ENCODE measurements around the gene NIPAL3. TPM values are rescaled to one million over a fixed set of nuclear protein-coding genes. Genes with fewer than 3 reads are reported as not detected.

NIPAL3 gene
- total RNA-seq, 3 donors from 2014 or later (not counting 1 experiment from before 2014, with no cell fraction given): 16.6 to 31.9 (median 29.4) TPM

DNA sequence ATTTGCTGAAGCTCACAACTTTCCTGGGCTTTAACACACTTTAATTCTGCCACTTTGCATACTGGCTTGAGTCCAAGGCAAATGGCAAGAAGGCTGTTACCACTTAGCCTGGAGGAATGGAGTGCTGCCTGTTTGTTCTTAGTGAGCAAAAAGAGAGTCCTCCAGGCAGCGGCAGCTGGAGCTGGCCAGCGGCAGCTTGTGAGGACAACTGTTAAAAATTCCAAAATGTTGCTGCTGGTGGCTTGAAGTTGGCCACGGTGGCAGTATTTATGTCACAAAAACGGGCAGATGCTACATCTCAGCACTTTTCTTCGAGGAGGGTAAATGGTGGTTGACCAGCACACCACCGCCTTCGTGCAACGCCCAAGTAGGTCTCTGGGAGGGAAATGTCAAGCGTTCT is 29.4 kb upstream of the NIPAL3 start:
- Histone ChIP-seq H3K36me3 (ENCODE audit: control insufficient read depth, insufficient read depth, low read length) (no peaks in the 10 kb centered on the region), H3K9me3 (ENCODE audit: control insufficient read depth, insufficient read depth, low read length) (no peaks in the 10 kb centered on the region), H3K4me1 (ENCODE audit: control insufficient read depth, insufficient read depth, low read length) (peaks cover 12% of the 10 kb centered on the region), H3K27ac (ENCODE audit: low read length) (no peak overlapping the region), H3K4me3 (ENCODE audit: low read length) (no peak overlapping the region), H3K27me3 (ENCODE audit: control insufficient read depth, insufficient read depth, low read length) (no peaks in the 10 kb centered on the region)
- Mint-ChIP-seq H3K9me3 (no peaks in the 10 kb centered on the region), H3K4me1 (peaks cover under 1 to 13% of the 10 kb centered on the region in 2 donors), H3K4me3 (no peak overlapping the region), H3K27ac (no peak overlapping the region), H3K27me3 (ENCODE audit: low read depth in 2 of 2) (peaks cover 0 to 16% of the 10 kb centered on the region in 2 donors), H3K36me3 (no peaks in the 10 kb centered on the region)
- TF ChIP-seq, protein P1, sequence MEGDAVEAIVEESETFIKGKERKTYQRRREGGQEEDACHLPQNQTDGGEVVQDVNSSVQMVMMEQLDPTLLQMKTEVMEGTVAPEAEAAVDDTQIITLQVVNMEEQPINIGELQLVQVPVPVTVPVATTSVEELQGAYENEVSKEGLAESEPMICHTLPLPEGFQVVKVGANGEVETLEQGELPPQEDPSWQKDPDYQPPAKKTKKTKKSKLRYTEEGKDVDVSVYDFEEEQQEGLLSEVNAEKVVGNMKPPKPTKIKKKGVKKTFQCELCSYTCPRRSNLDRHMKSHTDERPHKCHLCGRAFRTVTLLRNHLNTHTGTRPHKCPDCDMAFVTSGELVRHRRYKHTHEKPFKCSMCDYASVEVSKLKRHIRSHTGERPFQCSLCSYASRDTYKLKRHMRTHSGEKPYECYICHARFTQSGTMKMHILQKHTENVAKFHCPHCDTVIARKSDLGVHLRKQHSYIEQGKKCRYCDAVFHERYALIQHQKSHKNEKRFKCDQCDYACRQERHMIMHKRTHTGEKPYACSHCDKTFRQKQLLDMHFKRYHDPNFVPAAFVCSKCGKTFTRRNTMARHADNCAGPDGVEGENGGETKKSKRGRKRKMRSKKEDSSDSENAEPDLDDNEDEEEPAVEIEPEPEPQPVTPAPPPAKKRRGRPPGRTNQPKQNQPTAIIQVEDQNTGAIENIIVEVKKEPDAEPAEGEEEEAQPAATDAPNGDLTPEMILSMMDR (IDR thresholded peaks at IDR 0.05): no peak
- DNase-seq: no peak
- intact Hi-C loops (cut with micrococcal nuclease): no loop called here
- 83% methylated on average over 9 of the region's 9 CpGs for WGBS (ENCODE audit: insufficient coverage)
- no peak for ATAC-seq

DNA sequence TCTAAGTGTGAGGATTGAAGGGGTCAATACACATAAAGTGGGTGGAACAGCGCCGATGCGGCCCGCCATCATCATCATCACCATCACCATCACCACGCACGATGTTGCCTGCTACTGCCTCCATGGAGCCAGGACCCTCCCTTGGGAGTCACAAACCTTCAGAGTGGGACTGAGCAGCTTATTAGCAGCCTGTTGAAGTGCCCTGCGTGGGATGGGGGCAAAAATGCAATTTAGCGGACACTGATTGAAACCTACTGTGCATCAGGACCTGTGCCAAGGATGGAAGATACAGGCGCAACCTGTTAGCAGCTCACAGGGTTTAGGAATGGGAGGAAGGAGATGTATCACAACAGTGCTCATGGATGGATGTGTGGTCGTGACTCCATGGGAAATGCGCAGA is 28.7 kb upstream of the NIPAL3 start:
- WGBS (ENCODE audit: insufficient coverage): 98% methylated on average over 11 of the region's 11 CpGs
- no peaks in the 10 kb centered on the region for H3K36me3 Mint-ChIP-seq

DNA sequence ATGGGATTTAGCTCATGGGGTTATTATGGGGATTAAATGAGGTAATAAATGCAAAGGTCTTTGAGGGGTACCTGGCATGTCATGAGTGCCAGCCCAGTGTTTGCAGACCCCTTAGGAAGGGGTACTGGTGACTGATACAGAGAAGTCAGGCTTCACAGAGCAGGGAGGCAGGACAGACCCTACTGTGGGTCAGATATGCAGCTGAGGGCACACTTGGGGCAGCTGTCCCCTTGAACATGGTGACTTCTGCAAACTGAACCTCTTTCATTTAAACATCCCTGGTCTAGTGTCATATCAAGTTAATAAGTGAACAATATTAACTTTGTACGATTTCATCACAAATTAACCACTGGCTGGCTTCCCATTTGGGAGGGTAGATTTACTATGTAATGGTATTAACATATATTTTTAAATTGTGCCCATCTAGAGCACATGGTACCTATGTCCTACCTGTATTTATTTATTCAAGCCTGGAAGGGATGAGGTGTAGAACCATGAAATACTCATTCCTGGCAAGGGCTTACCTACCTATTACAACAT is 27.9 kb upstream of the NIPAL3 start:
- no peaks in the 10 kb centered on the region for H3K36me3 Mint-ChIP-seq
- no peak overlapping the region for H3K27ac Mint-ChIP-seq

More for the DNA sequence above, 28.7 kb upstream of the NIPAL3 start:
- no peaks in the 10 kb centered on the region for H3K36me3 ChIP-seq (ENCODE audit: control insufficient read depth, insufficient read depth, low read length)
- DNase-seq (no peak), ATAC-seq (no peak)
- peaks cover 15% of the 10 kb centered on the region for H3K4me1 ChIP-seq (ENCODE audit: control insufficient read depth, insufficient read depth, low read length)
- no peaks in the 10 kb centered on the region for H3K9me3 ChIP-seq (ENCODE audit: control insufficient read depth, insufficient read depth, low read length)
- H3K27me3 Mint-ChIP-seq (ENCODE audit: low read depth in 2 of 2): peaks cover 0 to 21% of the 10 kb centered on the region in 2 donors
- intact Hi-C loops (cut with micrococcal nuclease): no loop called here
- H3K4me3 Mint-ChIP-seq: no peak overlapping the region
- peaks cover 8 to 18% of the 10 kb centered on the region in 2 donors for H3K4me1 Mint-ChIP-seq
- H3K27ac ChIP-seq (ENCODE audit: low read length): no peak overlapping the region
- H3K9me3 Mint-ChIP-seq: no peaks in the 10 kb centered on the region
- no peak overlapping the region for H3K27ac Mint-ChIP-seq
- H3K4me3 ChIP-seq (ENCODE audit: low read length): no peak overlapping the region
- H3K27me3 ChIP-seq (ENCODE audit: control insufficient read depth, insufficient read depth, low read length): no peaks in the 10 kb centered on the region
- TF ChIP-seq, protein P1 (IDR thresholded peaks at IDR 0.05): no peak

More for the DNA sequence above, 27.9 kb upstream of the NIPAL3 start:
- intact Hi-C loops (cut with micrococcal nuclease): no loop called here
- peaks cover 19% of the 10 kb centered on the region for H3K4me1 ChIP-seq (ENCODE audit: control insufficient read depth, insufficient read depth, low read length)
- H3K36me3 ChIP-seq (ENCODE audit: control insufficient read depth, insufficient read depth, low read length): no peaks in the 10 kb centered on the region
- H3K9me3 ChIP-seq (ENCODE audit: control insufficient read depth, insufficient read depth, low read length): no peaks in the 10 kb centered on the region
- WGBS (ENCODE audit: insufficient coverage): no CpG with 5 or more reads among the region's 1 CpG
- H3K9me3 Mint-ChIP-seq: no peaks in the 10 kb centered on the region
- H3K27me3 Mint-ChIP-seq (ENCODE audit: low read depth in 2 of 2): peaks cover 0 to 21% of the 10 kb centered on the region in 2 donors
- no peak overlapping the region for H3K4me3 Mint-ChIP-seq
- no peaks in the 10 kb centered on the region for H3K27me3 ChIP-seq (ENCODE audit: control insufficient read depth, insufficient read depth, low read length)
- DNase-seq: no peak
- no peak overlapping the region for H3K27ac ChIP-seq (ENCODE audit: low read length)
- H3K4me3 ChIP-seq (ENCODE audit: low read length): no peak overlapping the region
- no peak for ATAC-seq
- TF ChIP-seq, protein P1 (IDR thresholded peaks at IDR 0.05): no peak
- peaks cover 8 to 18% of the 10 kb centered on the region in 2 donors for H3K4me1 Mint-ChIP-seq

Measured in natural killer cell (primary cell).